GM12872 (cell line): Measurements from ENCODE around the gene IL21R.

Experiments
- CTCF ChIP-seq: IDR thresholded peaks from 3 replicates; pipeline ENCODE4 v1.5.1; 2011; ENCODE audit warnings: low read depth, mild to moderate bottlenecking, low read length, moderate library complexity; ENCODE audit not compliant: insufficient read depth

Gene IL21R

GRCh38 chr16:27480761-27481160, 78.8 kb downstream of the IL21R start:
- no peak for TF ChIP-seq CTCF

- TF ChIP-seq CTCF = no peak
These were observed 79.4 kb downstream of the IL21R start for GRCh38 chr16:27481282-27481934.

- TF ChIP-seq CTCF = no peak
These were observed 80.6 kb downstream of the IL21R start for GRCh38 chr16:27482397-27483087.

GRCh38 chr16:27483088-27483437, 81.1 kb downstream of the IL21R start:
- TF ChIP-seq CTCF = no peak

GRCh38 chr16:27483624-27484023, 81.7 kb downstream of the IL21R start:
- no peak for TF ChIP-seq CTCF

- no peak for TF ChIP-seq CTCF
These were observed 83.2 kb downstream of the IL21R start for GRCh38 chr16:27485126-27485525.

- TF ChIP-seq CTCF = no peak
These were observed 83.8 kb downstream of the IL21R start for GRCh38 chr16:27485811-27486210.
